Measurements from ENCODE around the gene KDM1B.

DNA sequence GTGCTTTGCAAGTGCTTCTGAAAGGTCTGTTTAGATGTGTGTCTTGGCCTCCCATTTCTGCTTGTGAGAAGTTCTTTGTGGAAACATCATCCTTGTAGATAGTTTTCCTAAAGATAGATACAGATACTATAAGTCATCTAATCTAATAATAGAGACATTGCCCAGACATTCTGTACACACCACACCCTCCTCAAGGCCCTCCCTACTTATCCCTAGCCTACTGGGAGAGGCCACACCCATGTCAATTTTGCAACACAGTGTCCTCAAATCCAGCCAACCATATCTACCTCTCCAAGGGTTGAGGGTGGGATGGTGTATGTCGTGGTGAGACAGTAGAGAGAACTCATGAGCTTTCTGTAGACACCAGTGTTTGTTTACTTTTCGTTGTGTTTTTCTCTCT, 6.2 kb downstream of the KDM1B start:
- TF ChIP-seq YY1 (IDR thresholded peaks at IDR 0.05; ENCODE audit: low read depth) = no peak
- no peak for TF ChIP-seq ZBTB7A (IDR thresholded peaks at IDR 0.05; ENCODE audit: low read depth)
- no peak for TF ChIP-seq TAF1 (IDR thresholded peaks at IDR 0.05; ENCODE audit: low read depth)
- TF ChIP-seq RAD21 (IDR thresholded peaks at IDR 0.05; ENCODE audit: low read depth) = no peak
- TF ChIP-seq, protein P1, sequence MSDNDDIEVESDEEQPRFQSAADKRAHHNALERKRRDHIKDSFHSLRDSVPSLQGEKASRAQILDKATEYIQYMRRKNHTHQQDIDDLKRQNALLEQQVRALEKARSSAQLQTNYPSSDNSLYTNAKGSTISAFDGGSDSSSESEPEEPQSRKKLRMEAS (IDR thresholded peaks at IDR 0.05) = no peak
- TF ChIP-seq TCF12 (IDR thresholded peaks at IDR 0.05; ENCODE audit: low read depth) = no peak
- TF ChIP-seq EGR1 (IDR thresholded peaks at IDR 0.05) = no peak
